Astrocyte (in vitro differentiated cells and primary cell): Measurements from ENCODE around the gene CHDH. TPM values are rescaled to one million over a fixed set of nuclear protein-coding genes. Genes with fewer than 3 reads are reported as not detected.

Experiments
- DNase-seq: peaks from one replicate; pipeline ENCODE4 v3.0.0-alpha.2; 2010; ENCODE audit warnings: low read depth
- FAIRE-seq: peaks from 2 replicates; lab custom pipeline; 2011; peaks lifted over from hg19 to GRCh38; lab: Jason Lieb, UNC
- H2AFZ ChIP-seq: 2 replicates; pipeline ENCODE4 v1.6.0; 2012; ENCODE audit warnings: low read depth, low read length, inconsistent platforms
- H3K27ac ChIP-seq: 2 replicates; pipeline ENCODE4 v1.5.1; 2011; ENCODE audit warnings: low read depth, low read length, inconsistent platforms
- H3K27me3 ChIP-seq: 2 replicates; pipeline ENCODE4 v1.6.0; 2011; ENCODE audit warnings: low read length, inconsistent platforms; ENCODE audit not compliant: insufficient read depth
- H3K36me3 ChIP-seq: 2 replicates; pipeline ENCODE4 v1.5.1; 2011; ENCODE audit warnings: low read length, inconsistent platforms; ENCODE audit not compliant: insufficient read depth
- H3K4me1 ChIP-seq: 2 replicates; pipeline ENCODE4 v1.5.1; 2011; ENCODE audit warnings: low read length, inconsistent platforms; ENCODE audit not compliant: insufficient read depth
- H3K4me2 ChIP-seq: 2 replicates; pipeline ENCODE4 v1.6.0; 2012; ENCODE audit warnings: low read length, inconsistent platforms
- H3K4me3 ChIP-seq: 2 replicates; pipeline ENCODE4 v1.5.1; 2011; ENCODE audit warnings: low read depth, mild to moderate bottlenecking, low read length, inconsistent platforms; ENCODE audit not compliant: insufficient read depth
- H3K79me2 ChIP-seq: 2 replicates; pipeline ENCODE4 v1.6.0; 2012; ENCODE audit warnings: mild to moderate bottlenecking, low read length, inconsistent platforms; ENCODE audit not compliant: insufficient read depth
- H3K9ac ChIP-seq: 2 replicates; pipeline ENCODE4 v1.6.0; 2012; ENCODE audit warnings: mild to moderate bottlenecking, low read length, inconsistent platforms
- H3K9me3 ChIP-seq: 2 replicates; pipeline ENCODE4 v1.5.1; 2012; ENCODE audit warnings: low read depth, mild to moderate bottlenecking, low read length, inconsistent platforms; ENCODE audit not compliant: insufficient read depth
- H4K20me1 ChIP-seq: 2 replicates; pipeline ENCODE4 v1.6.0; 2012; ENCODE audit warnings: low read length, inconsistent platforms; ENCODE audit not compliant: insufficient read depth
- H3K27ac Mint-ChIP-seq: one replicate; pipeline ENCODE4 v1.8.0; 2021; ENCODE audit warnings: mild to moderate bottlenecking, mixed read lengths; ENCODE audit not compliant: unreplicated experiment
- H3K27me3 Mint-ChIP-seq: one replicate; pipeline ENCODE4 v1.8.0; 2021; ENCODE audit warnings: low read depth, mixed read lengths; ENCODE audit not compliant: unreplicated experiment
- H3K36me3 Mint-ChIP-seq: one replicate; pipeline ENCODE4 v1.8.0; 2021; ENCODE audit warnings: low read depth, mixed read lengths; ENCODE audit not compliant: unreplicated experiment
- H3K4me1 Mint-ChIP-seq: one replicate; pipeline ENCODE4 v1.8.0; 2021; ENCODE audit warnings: low read depth, mixed read lengths; ENCODE audit not compliant: unreplicated experiment
- H3K4me3 Mint-ChIP-seq: one replicate; pipeline ENCODE4 v1.8.0; 2021; ENCODE audit warnings: mild to moderate bottlenecking, moderate library complexity, mixed read lengths; ENCODE audit not compliant: unreplicated experiment
- H3K9me3 Mint-ChIP-seq: one replicate; pipeline ENCODE4 v1.8.0; 2021; ENCODE audit warnings: mild to moderate bottlenecking, mixed read lengths; ENCODE audit not compliant: unreplicated experiment
- CTCF ChIP-seq: IDR thresholded peaks from 2 replicates; pipeline ENCODE4 v1.5.1; 2011; ENCODE audit warnings: low read depth, mild to moderate bottlenecking, inconsistent platforms, low read length, moderate library complexity; ENCODE audit not compliant: insufficient read depth
- EZH2 ChIP-seq: IDR thresholded peaks from 2 replicates; pipeline ENCODE4 v1.6.1; 2012; ENCODE audit warnings: mild to moderate bottlenecking, low read length, inconsistent platforms; ENCODE audit not compliant: insufficient read depth
- total RNA-seq: library from RNA; stranded (reverse); gene quantifications from 2 replicates; pipeline ENCODE4 v1.2.1, GENCODE V29; 2021

Gene CHDH
- total RNA-seq, 1 donor from 2014 or later, result 0.48 TPM

- Mint-ChIP-seq H3K4me3 (no peak overlapping the region), H3K36me3 (no peaks in the 10 kb centered on the region), H3K27me3 (peaks cover 23% of the 10 kb centered on the region), H3K4me1 (peaks cover 2% of the 10 kb centered on the region), H3K9me3 (peaks cover 2% of the 10 kb centered on the region), H3K27ac (no peak overlapping the region)
- peaks cover 13% of the 10 kb centered on the region for H3K27me3 ChIP-seq
- no peaks in the 10 kb centered on the region for H3K79me2 ChIP-seq
- no peak overlapping the region for H3K27ac ChIP-seq
- peak; percentile 31 for DNase-seq
- no peak overlapping the region for H2AFZ ChIP-seq
- H3K4me3 ChIP-seq, result no peak overlapping the region
- peaks cover 8% of the 10 kb centered on the region for H3K4me1 ChIP-seq
- H3K9ac ChIP-seq, result no peak overlapping the region
- TF ChIP-seq EZH2 (no peak), CTCF (peak; percentile 8)
- H3K4me2 ChIP-seq, result no peak overlapping the region
- H4K20me1 ChIP-seq, result no peaks in the 10 kb centered on the region
- FAIRE-seq, result no peak
- no peaks in the 10 kb centered on the region for H3K9me3 ChIP-seq
- H3K36me3 ChIP-seq, result no peaks in the 10 kb centered on the region
Measured at GRCh38 chr3:53842436-53843194, 3.6 kb downstream of the CHDH start.

GRCh38 chr3:53841296-53841695, 4.9 kb downstream of the CHDH start:
- FAIRE-seq (no peak), DNase-seq (no peak)
- no peak for TF ChIP-seq EZH2
- peaks cover 3% of the 10 kb centered on the region for H3K4me1 ChIP-seq
- H3K4me2 ChIP-seq, result no peak overlapping the region
- no peaks in the 10 kb centered on the region for H3K36me3 ChIP-seq
- H2AFZ ChIP-seq, result no peak overlapping the region
- no peaks in the 10 kb centered on the region for H3K79me2 ChIP-seq
- H3K9ac ChIP-seq, result no peak overlapping the region
- H3K27ac Mint-ChIP-seq, result no peak overlapping the region
- no peaks in the 10 kb centered on the region for H3K36me3 Mint-ChIP-seq
- H4K20me1 ChIP-seq, result no peaks in the 10 kb centered on the region
- no peak overlapping the region for H3K27ac ChIP-seq
- H3K4me3 ChIP-seq, result no peak overlapping the region
- peaks cover 3% of the 10 kb centered on the region for H3K27me3 ChIP-seq
- no peaks in the 10 kb centered on the region for H3K9me3 Mint-ChIP-seq
- H3K9me3 ChIP-seq, result no peaks in the 10 kb centered on the region
- no peak overlapping the region for H3K4me3 Mint-ChIP-seq
- H3K27me3 Mint-ChIP-seq, result peaks cover 12% of the 10 kb centered on the region
- H3K4me1 Mint-ChIP-seq, result peaks cover 2% of the 10 kb centered on the region

- Mint-ChIP-seq H3K9me3 (no peaks in the 10 kb centered on the region), H3K27ac (no peak overlapping the region), H3K27me3 (peaks cover 5% of the 10 kb centered on the region), H3K36me3 (no peaks in the 10 kb centered on the region), H3K4me1 (no peaks in the 10 kb centered on the region), H3K4me3 (no peak overlapping the region)
- TF ChIP-seq EZH2 (no peak), CTCF (no peak)
- no peaks in the 10 kb centered on the region for H3K36me3 ChIP-seq
- no peak overlapping the region for H3K4me2 ChIP-seq
- no peaks in the 10 kb centered on the region for H3K4me1 ChIP-seq
- no peak for DNase-seq
- H4K20me1 ChIP-seq, result no peaks in the 10 kb centered on the region
- no peaks in the 10 kb centered on the region for H3K9me3 ChIP-seq
- no peak for FAIRE-seq
- H3K9ac ChIP-seq, result no peak overlapping the region
- H2AFZ ChIP-seq, result no peak overlapping the region
- no peak overlapping the region for H3K27ac ChIP-seq
- H3K79me2 ChIP-seq, result no peaks in the 10 kb centered on the region
- H3K27me3 ChIP-seq, result peaks cover 1% of the 10 kb centered on the region
- H3K4me3 ChIP-seq, result no peak overlapping the region
Measured at GRCh38 chr3:53837331-53837730, 8.9 kb downstream of the CHDH start.
